HepG2 (cell line): ENCODE measurements around the gene STK11. TPM values are rescaled to one million over a fixed set of nuclear protein-coding genes. Genes with fewer than 3 reads are reported as not detected.

Experiments used
- ATAC-seq: fragments of 200-7000 bp; cut with Tn5 transposase; 3 replicates; pipeline ENCODE4 v1.9.1; 2020; ENCODE audit warnings: mild to moderate bottlenecking, moderate library complexity
- BruUV-seq: library from RNA; stranded (reverse); fragments of 400-500 nt; replicated peaks from 2 replicates; lab custom pipeline; 2021; lab: Mats Ljungman, UMichigan
- CTCF ChIA-PET: fragments of 300-600 bp; formaldehyde crosslinking; extraction: SDS; loops from one replicate; lab custom pipeline; 2021; ENCODE audit warnings: low total read pairs, inconsistent platforms, low intra/inter-chr PET ratio; lab: Yijun Ruan, JAX
- POLR2A ChIA-PET: fragments of 350-600 bp; sonication (Branson Sonifier 250); formaldehyde crosslinking; loops from one replicate; lab custom pipeline; 2020; ENCODE audit warnings: antibody characterized with exemption, inconsistent platforms; lab: Yijun Ruan, JAX
- DNase-seq: peaks from one replicate; pipeline ENCODE4 v3.0.0-alpha.2; 2015; ENCODE audit warnings: low spot score
- FAIRE-seq: peaks from 3 replicates; lab custom pipeline; 2011; peaks lifted over from hg19 to GRCh38; lab: Jason Lieb, UNC
- H2AFZ ChIP-seq: one replicate; pipeline ENCODE4 v1.6.1; 2011; ENCODE audit warnings: low read length, inconsistent platforms
- H3K27ac ChIP-seq: fragments of 300-600 bp; 3 replicates; pipeline ENCODE4 v1.8.0; 2011; ENCODE audit warnings: mixed run types, mild to moderate bottlenecking, mixed read lengths, low read length, inconsistent platforms; ENCODE audit not compliant: insufficient read depth; ENCODE audit errors: extremely low read length
- H3K27me3 ChIP-seq, 2 experiments: fragments of 200-600 bp in 1 of 2; 2 replicates in 1 of 2; 3 replicates in 1 of 2; pipeline versions ENCODE4 v1.6.0 to v1.8.0; 2011; ENCODE audit warnings: low read length in 2 of 2, mild to moderate bottlenecking in 2 of 2, moderate library complexity in 2 of 2, inconsistent platforms in 1 of 2; ENCODE audit not compliant: insufficient read depth in 2 of 2, control insufficient read depth in 1 of 2
- H3K36me3 ChIP-seq, 2 experiments: fragments of 200-600 bp in 1 of 2; replicated peaks in 1 of 2; 2 replicates in 1 of 2; 3 replicates in 1 of 2; pipeline versions ENCODE4 v1.5.1 to v1.8.0; 2011; ENCODE audit warnings: low read length in 2 of 2, inconsistent platforms in 1 of 2; ENCODE audit not compliant: insufficient read depth in 2 of 2, control insufficient read depth in 1 of 2
- H3K4me1 ChIP-seq: 2 replicates; pipeline ENCODE4 v1.5.1; 2012; ENCODE audit warnings: low read length, inconsistent platforms; ENCODE audit not compliant: insufficient read depth
- H3K4me2 ChIP-seq: 2 replicates; pipeline ENCODE4 v1.6.0; 2011; ENCODE audit warnings: low read depth, low read length, inconsistent platforms
- H3K4me3 ChIP-seq, 3 experiments: fragments of 200-600 bp in 1 of 3; sonication (generic), shearing (Covaris generic) in 1 of 3; replicated peaks in 1 of 3; 2 replicates each; pipeline ENCODE4 v1.5.1; 2011 to 2016; ENCODE audit warnings: low read length in 3 of 3, inconsistent platforms in 2 of 3, low read depth in 2 of 3, mild to moderate bottlenecking in 2 of 3, control low read depth in 1 of 3, mixed read lengths in 1 of 3; ENCODE audit not compliant: insufficient read depth in 1 of 3
- H3K79me2 ChIP-seq: one replicate; pipeline ENCODE4 v1.6.1; 2011; ENCODE audit warnings: low read length, inconsistent platforms; ENCODE audit not compliant: insufficient read depth
- H3K9ac ChIP-seq: 2 replicates; pipeline ENCODE4 v1.6.0; 2011; ENCODE audit warnings: mild to moderate bottlenecking, low read depth, low read length, inconsistent platforms; ENCODE audit not compliant: insufficient read depth
- H3K9me3 ChIP-seq: 2 replicates; pipeline ENCODE4 v1.5.1; 2012; ENCODE audit warnings: mild to moderate bottlenecking, low read length
- H4K20me1 ChIP-seq: 2 replicates; pipeline ENCODE4 v1.6.0; 2011; ENCODE audit warnings: inconsistent platforms, mild to moderate bottlenecking, low read length, moderate library complexity; ENCODE audit not compliant: insufficient read depth
- BCL6 ChIP-seq: IDR thresholded peaks from 2 replicates; pipeline ENCODE4 v1.6.1; 2016; ENCODE audit warnings: missing genetic modification reagents, missing compliant biosample characterization
- GTF2F1 ChIP-seq: fragments of 150-350 bp; IDR thresholded peaks from 2 replicates; pipeline ENCODE4 v1.6.1; 2014; ENCODE audit warnings: low read length
- HDAC6 ChIP-seq: fragments of 200-600 bp; sonication (generic); IDR thresholded peaks from 2 replicates; pipeline ENCODE4 v1.7.0; 2017; ENCODE audit warnings: mild to moderate bottlenecking, antibody characterized with exemption, low read length, low read depth
- HNRNPK ChIP-seq: fragments of 200-400 bp; formaldehyde crosslinking; IDR thresholded peaks from 2 replicates; pipeline ENCODE4 v1.6.1; 2018; ENCODE audit warnings: low read length, low read depth, moderate library complexity, mild to moderate bottlenecking; ENCODE audit not compliant: poor library complexity, severe bottlenecking
- MED8 ChIP-seq: sonication (generic); formaldehyde crosslinking; IDR thresholded peaks from 2 replicates; pipeline ENCODE4 v1.8.1; 2023; ENCODE audit warnings: mild to moderate bottlenecking, missing genetic modification reagents; ENCODE audit not compliant: insufficient replicate concordance
- MYC ChIP-seq: sonication (generic); formaldehyde crosslinking; IDR thresholded peaks from 2 replicates; pipeline ENCODE4 v1.9.0; 2021; ENCODE audit warnings: missing genetic modification reagents, borderline replicate concordance
- POLR2AphosphoS2 ChIP-seq: IDR thresholded peaks from 2 replicates; pipeline ENCODE4 v1.6.1; 2011; ENCODE audit warnings: low read depth, low read length, improper control_type of control experiment
- RFXAP ChIP-seq: sonication (generic); formaldehyde crosslinking; IDR thresholded peaks from 2 replicates; pipeline ENCODE4 v1.4.0; 2020; ENCODE audit warnings: missing genetic modification reagents, borderline replicate concordance
- TMF1 ChIP-seq: sonication (generic); formaldehyde crosslinking; IDR thresholded peaks from 2 replicates; pipeline ENCODE4 v1.8.1; 2022; ENCODE audit warnings: low read depth, missing genetic modification reagents
- ZNF234 ChIP-seq: sonication (generic); formaldehyde crosslinking; conservative IDR thresholded peaks from 2 replicates; pipeline ENCODE4 v1.5.1; 2020; ENCODE audit warnings: mild to moderate bottlenecking, missing genetic modification reagents
- ZNF333 ChIP-seq: sonication (generic); formaldehyde crosslinking; IDR thresholded peaks from 2 replicates; pipeline ENCODE4 v1.4.0; 2020; ENCODE audit warnings: mild to moderate bottlenecking, missing genetic modification reagents, borderline replicate concordance
- ZNF547 ChIP-seq: sonication (generic); formaldehyde crosslinking; IDR thresholded peaks from 2 replicates; pipeline ENCODE4 v1.5.1; 2020; ENCODE audit warnings: mild to moderate bottlenecking, missing genetic modification reagents
- ZNF747 ChIP-seq: sonication (generic); formaldehyde crosslinking; IDR thresholded peaks from 2 replicates; pipeline ENCODE4 v1.8.1; 2023; ENCODE audit warnings: missing genetic modification reagents, mild to moderate bottlenecking, borderline replicate concordance
- WGBS: methylation state at CpG from one replicate; pipeline ENCODE4 v1.1.6; 2017; ENCODE audit warnings: low lambda C conversion rate; 5-methylcytosine and 5-hydroxymethylcytosine counted together
- in situ Hi-C: cut with HindIII; loops from 2 replicates; pipeline ENCODE4 v1.10.0; 2017; ENCODE audit warnings: low pct_unique_long_range_greater_than_20kb; ENCODE audit not compliant: extremely low pct_ligation_motif_present
- intact Hi-C: fragments of 100-400 bp; cut with micrococcal nuclease; formaldehyde crosslinking; loops from one replicate; pipeline ENCODE4 v1.10.0; 2022; ENCODE audit not compliant: unreplicated experiment
- polyA plus RNA-seq, 8 experiments: library from polyadenylated mRNA; depleted of rRNA in 3 of 8; stranded (reverse) in 7 of 8; unstranded in 1 of 8; fragments of >200 nt; fragmentation: Illumina TruSeq in 4 of 8; extraction: Trizol in 4 of 8; gene quantifications; 2 replicates each; pipeline versions ENCODE4 v1.2.1 to v1.2.3, GENCODE V29; 2011 to 2016; ENCODE audit warnings: low read depth in 4 of 8, missing spikeins in 1 of 8, mixed read lengths in 1 of 8; ENCODE audit not compliant: insufficient read depth in 1 of 8
- total RNA-seq, 5 experiments: library from RNA; depleted of rRNA; stranded (reverse); fragments of >200 nt; fragmentation: Illumina TruSeq; extraction: Trizol; gene quantifications; 2 replicates each; pipeline ENCODE4 v1.2.3, GENCODE V29; 2016; ENCODE audit warnings: low read depth in 1 of 5
- TF ChIP-seq, protein P1 (sequence below): sonication (generic); formaldehyde crosslinking; IDR thresholded peaks from 2 replicates; pipeline ENCODE4 v1.9.0; 2021; ENCODE audit warnings: missing genetic modification reagents, mild to moderate bottlenecking, borderline replicate concordance
- TF ChIP-seq, protein P2 (sequence below): sonication (generic); formaldehyde crosslinking; IDR thresholded peaks from 2 replicates; pipeline ENCODE4 v1.4.0; 2020; ENCODE audit warnings: missing genetic modification reagents
- TF ChIP-seq, protein P3 (sequence below): sonication (generic); formaldehyde crosslinking; IDR thresholded peaks from 2 replicates; pipeline ENCODE4 v1.4.0; 2020; ENCODE audit warnings: mild to moderate bottlenecking, missing genetic modification reagents

STK11 gene
- total and polyA plus RNA-seq, 2 of the 13 experiments (the other 11 are each of a cell fraction or from before 2014, with no cell fraction given): 27.5 to 43.6 TPM

DNA sequence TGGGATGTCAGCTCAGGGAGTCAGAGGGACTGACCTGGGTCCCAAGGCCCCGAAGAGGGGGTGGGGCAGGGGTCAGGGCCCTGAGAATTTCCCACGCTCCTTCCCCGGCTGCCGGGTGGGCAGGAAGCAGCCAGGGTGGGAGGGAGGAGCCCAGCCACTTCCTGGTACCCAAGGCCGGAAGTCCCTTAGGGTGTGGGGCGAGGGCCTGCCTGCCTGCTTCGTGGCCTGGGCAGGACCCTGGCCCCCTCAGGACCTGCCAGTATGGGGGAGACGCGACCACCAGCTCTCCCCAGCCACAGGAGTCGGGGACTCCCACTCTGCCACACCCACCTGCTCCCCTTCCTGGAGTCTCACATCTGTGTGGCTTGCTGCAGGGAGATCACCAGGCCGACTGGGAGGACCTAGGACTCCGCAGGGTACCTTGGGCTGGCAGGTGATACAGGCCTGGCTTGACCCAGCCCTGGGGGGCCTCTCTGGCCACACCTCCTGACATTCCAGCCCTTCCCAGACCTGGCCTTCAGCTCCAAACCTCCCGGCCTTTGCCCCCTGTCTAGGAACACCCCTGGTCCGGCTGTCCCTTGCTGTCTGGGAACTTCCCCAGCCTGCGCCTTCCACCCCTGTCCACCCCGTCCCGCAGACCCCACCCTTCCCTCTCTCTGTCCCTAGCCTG lies 53.8 kb downstream of the STK11 start:
- Histone ChIP-seq H3K27ac (peak overlapping the region; percentile 85), H3K79me2 (peaks cover 14% of the 10 kb centered on the region), H4K20me1 (peaks cover 45% of the 10 kb centered on the region; the same call in 1 of the 2 replicates), H3K4me1 (peaks cover 87% of the 10 kb centered on the region), H3K9ac (peak overlapping the region; percentile 64), H3K27me3 (no peaks in the 10 kb centered on the region), H3K4me3 (peak overlapping the region; percentile 10 to 67 (median 38); a peak in 5 of 6 replicates), H3K36me3 (peaks cover 18 to 35% of the 10 kb centered on the region in 2 experiments), H3K9me3 (no peaks in the 10 kb centered on the region), H2AFZ (no peak overlapping the region), H3K4me2 (peak overlapping the region; percentile 79)
- FAIRE-seq (peak; percentile 83), ATAC-seq (peak; percentile 63), DNase-seq (peak; percentile 86)
- ChIA-PET CTCF (no interaction called here), POLR2A (interaction anchor here (0.7 to 13.7 kb wide), 7 partner anchors 4 to 144 kb away, joined by 3 to 668 read pairs (median 3); partner anchors contain the start of genes ATP5F1D, CIRBP, FAM174C and MIDN)
- 0% methylated on average over 5 of the region's 17 CpGs for WGBS
- in situ Hi-C loops: no loop called here
- intact Hi-C loops: no loop called here
- TSS peak; percentile 82 for BruUV-seq
- TF ChIP-seq, protein P1, sequence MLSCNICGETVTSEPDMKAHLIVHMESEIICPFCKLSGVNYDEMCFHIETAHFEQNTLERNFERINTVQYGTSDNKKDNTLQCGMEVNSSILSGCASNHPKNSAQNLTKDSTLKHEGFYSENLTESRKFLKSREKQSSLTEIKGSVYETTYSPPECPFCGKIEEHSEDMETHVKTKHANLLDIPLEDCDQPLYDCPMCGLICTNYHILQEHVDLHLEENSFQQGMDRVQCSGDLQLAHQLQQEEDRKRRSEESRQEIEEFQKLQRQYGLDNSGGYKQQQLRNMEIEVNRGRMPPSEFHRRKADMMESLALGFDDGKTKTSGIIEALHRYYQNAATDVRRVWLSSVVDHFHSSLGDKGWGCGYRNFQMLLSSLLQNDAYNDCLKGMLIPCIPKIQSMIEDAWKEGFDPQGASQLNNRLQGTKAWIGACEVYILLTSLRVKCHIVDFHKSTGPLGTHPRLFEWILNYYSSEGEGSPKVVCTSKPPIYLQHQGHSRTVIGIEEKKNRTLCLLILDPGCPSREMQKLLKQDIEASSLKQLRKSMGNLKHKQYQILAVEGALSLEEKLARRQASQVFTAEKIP: no peak
- TF ChIP-seq, protein P2, sequence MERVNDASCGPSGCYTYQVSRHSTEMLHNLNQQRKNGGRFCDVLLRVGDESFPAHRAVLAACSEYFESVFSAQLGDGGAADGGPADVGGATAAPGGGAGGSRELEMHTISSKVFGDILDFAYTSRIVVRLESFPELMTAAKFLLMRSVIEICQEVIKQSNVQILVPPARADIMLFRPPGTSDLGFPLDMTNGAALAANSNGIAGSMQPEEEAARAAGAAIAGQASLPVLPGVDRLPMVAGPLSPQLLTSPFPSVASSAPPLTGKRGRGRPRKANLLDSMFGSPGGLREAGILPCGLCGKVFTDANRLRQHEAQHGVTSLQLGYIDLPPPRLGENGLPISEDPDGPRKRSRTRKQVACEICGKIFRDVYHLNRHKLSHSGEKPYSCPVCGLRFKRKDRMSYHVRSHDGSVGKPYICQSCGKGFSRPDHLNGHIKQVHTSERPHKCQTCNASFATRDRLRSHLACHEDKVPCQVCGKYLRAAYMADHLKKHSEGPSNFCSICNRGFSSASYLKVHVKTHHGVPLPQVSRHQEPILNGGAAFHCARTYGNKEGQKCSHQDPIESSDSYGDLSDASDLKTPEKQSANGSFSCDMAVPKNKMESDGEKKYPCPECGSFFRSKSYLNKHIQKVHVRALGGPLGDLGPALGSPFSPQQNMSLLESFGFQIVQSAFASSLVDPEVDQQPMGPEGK (CRISPR knock-in tag): peak; percentile 98
- TF ChIP-seq HDAC6: no peak
- peak; percentile 81; the same call in 1 of the 2 replicates for TF ChIP-seq ZNF547
- peak; percentile 81; the same call in 1 of the 2 replicates for TF ChIP-seq RFXAP (CRISPR knock-in tag)
- peak; percentile 96 for TF ChIP-seq BCL6
- 0 out of 2 replicates have a peak, but pooled peaks have one; percentile 29 for TF ChIP-seq TMF1
- TF ChIP-seq HNRNPK: peak; percentile 9
- 0 out of 2 replicates have a peak, but pooled peaks have one; percentile 64 for TF ChIP-seq ZNF747
- 0 out of 2 replicates have a peak, but pooled peaks have one; percentile 22 for TF ChIP-seq ZNF234 (CRISPR knock-in tag)
- TF ChIP-seq MED8 (CRISPR knock-in tag): no peak
- TF ChIP-seq ZNF333 (CRISPR knock-in tag): no peak
- peak; percentile 57; the same call in 1 of the 2 replicates for TF ChIP-seq MYC
- TF ChIP-seq, protein P3, sequence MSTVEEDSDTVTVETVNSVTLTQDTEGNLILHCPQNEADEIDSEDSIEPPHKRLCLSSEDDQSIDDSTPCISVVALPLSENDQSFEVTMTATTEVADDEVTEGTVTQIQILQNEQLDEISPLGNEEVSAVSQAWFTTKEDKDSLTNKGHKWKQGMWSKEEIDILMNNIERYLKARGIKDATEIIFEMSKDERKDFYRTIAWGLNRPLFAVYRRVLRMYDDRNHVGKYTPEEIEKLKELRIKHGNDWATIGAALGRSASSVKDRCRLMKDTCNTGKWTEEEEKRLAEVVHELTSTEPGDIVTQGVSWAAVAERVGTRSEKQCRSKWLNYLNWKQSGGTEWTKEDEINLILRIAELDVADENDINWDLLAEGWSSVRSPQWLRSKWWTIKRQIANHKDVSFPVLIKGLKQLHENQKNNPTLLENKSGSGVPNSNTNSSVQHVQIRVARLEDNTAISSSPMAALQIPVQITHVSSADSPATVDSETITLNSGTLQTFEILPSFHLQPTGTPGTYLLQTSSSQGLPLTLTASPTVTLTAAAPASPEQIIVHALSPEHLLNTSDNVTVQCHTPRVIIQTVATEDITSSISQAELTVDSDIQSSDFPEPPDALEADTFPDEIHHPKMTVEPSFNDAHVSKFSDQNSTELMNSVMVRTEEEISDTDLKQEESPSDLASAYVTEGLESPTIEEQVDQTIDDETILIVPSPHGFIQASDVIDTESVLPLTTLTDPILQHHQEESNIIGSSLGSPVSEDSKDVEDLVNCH (CRISPR knock-in tag): no peak
- peak; percentile 96; the same call in 1 of the 2 replicates for TF ChIP-seq POLR2AphosphoS2
- TF ChIP-seq GTF2F1: no peak
